GM18505 (cell line): ENCODE results near the gene EBNA1BP2.
"Not testable (repeated sequence)": the region's sequence is repeated elsewhere in the genome, so short reads cannot be mapped to it uniquely, and the experiment has no call there.

Source experiments
- ATAC-seq: cut with Tn5 transposase; IDR thresholded peaks from one replicate; pipeline ENCODE4 v1.9.1; 2021; ENCODE audit not compliant: unreplicated experiment
- POLR2A ChIP-seq: IDR thresholded peaks from 4 replicates; pipeline ENCODE4 v1.6.1; 2011; ENCODE audit warnings: borderline replicate concordance; ENCODE audit not compliant: insufficient read depth, insufficient read length; ENCODE audit errors: extremely low read depth

The EBNA1BP2 gene, protein sequence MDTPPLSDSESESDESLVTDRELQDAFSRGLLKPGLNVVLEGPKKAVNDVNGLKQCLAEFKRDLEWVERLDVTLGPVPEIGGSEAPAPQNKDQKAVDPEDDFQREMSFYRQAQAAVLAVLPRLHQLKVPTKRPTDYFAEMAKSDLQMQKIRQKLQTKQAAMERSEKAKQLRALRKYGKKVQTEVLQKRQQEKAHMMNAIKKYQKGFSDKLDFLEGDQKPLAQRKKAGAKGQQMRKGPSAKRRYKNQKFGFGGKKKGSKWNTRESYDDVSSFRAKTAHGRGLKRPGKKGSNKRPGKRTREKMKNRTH

DNA sequence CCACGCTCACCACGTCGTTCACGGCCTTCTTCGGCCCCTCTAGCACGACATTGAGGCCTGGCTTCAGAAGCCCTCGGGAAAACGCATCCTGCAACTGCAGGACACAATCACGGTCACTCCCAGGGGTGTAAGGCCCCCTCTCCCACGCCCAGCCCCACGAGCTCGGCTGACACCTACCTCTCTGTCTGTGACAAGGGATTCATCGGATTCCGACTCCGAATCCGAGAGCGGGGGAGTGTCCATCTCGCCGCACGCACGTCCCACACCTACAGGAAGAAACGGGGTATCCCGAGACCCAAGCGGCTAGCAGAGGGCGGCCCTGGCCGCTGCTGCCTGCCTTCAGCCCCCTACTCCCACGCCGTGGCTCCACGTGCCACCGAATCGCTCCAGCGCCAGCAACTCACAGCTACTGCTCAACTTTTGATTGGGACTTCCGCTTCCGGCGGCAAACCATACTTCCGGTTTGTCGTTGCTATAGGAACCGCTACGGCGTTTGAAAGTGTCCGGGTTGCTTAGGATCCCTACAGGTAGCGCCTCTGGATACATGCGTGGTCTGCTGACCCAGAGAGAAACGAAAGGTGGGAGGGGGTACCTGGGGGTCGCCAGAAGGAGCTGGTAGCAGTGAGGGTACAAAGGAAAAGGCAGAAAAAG lies at the start of gene EBNA1BP2, which contains the start of gene CFAP57:
Gene EBNA1BP2 (minus strand): TSS at position 415 of the 651 bp plus-strand sequence. CDS start 172 bp downstream, at position 243.
Gene CFAP57 (plus strand): TSS at position 455 of the 651 bp plus-strand sequence. CDS start 424 bp downstream, outside the sequence.
- peak; percentile 76 for ATAC-seq
- peak; percentile 88 for TF ChIP-seq POLR2A

DNA sequence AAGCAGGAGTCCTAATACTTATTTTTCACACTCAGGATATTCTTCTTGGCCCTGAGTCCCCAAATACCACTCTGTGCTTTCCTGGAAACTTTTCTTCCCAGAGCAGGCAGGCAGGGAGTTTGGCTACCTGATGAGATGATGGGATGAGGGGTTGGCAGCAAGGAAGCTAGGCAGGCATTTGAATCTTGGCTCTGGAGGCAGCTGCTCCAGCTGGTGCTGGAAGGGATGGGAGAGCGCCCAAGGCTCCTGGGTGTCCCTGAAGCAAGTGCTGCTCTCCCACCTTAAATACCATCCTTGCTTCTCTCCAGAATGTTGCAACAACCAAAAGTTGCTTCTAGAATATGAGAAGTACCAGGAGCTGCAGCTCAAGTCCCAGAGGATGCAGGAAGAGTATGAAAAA lies 49.7 kb upstream of the EBNA1BP2 start:
- ATAC-seq, result no peak
- no peak for TF ChIP-seq POLR2A

DNA sequence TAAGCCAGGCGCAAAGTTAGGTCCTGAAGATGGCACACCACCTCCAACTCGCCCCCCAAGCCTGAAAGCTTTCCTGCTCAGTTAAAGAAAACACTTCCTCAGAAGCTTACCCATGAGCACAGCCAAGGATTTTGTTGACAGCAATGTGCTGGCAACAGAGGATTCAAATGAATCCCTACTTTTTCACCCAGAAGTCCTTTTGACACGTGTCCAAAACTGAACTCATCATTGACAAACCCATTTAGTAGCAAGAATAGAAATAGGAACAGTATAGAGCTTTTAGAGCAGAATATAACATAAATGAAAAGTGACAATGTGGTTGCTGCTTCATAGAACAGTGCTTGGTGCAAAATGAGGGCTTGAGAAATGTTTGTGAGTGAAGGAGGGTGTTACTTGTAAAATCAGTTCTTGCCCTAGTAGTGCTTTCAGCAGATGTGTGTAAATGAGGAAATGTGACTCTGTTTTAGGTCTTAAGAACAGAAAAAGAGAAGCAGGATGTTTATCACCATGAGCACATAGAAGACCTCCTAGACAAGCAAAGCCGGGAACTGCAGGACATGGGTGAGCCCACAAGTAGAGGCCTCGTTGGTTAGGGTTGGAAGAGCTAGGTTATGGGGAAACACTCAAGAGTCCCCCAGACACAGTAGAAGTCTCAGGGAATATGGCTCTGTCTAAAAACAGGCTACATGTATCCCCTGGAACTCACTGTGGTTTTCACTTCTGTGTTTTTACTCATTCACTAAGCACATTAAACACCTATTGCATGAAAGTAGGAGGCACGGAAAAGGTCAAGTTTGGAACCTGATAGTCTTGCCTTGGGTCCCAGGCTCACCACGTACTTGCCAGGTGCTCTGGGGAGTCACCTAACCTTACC lies 49.1 kb upstream of the EBNA1BP2 start:
- ATAC-seq, result peak; percentile 60

DNA sequence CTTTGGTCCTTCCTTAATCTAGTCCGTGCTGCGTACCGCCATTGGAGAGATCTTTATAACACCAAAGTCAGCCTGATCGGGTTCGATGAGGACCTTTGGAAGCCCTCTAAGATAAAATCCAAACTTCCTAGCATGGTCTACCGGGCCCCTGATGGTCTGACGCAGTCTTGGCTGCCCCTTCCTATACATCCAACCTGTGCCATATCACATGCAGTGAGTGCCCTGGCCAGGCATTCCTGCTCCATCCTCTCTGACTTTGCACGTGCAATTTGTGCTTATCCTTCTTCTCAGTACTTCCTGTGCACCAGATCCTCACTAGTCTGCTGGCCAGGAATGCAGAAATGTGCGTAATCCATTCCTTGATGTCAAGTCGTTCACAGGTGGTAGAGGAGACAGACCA lies 45.7 kb upstream of the EBNA1BP2 start:
- no peak for TF ChIP-seq POLR2A
- ATAC-seq, result no peak

More for the DNA sequence above, 49.1 kb upstream of the EBNA1BP2 start:
- no peak for TF ChIP-seq POLR2A

DNA sequence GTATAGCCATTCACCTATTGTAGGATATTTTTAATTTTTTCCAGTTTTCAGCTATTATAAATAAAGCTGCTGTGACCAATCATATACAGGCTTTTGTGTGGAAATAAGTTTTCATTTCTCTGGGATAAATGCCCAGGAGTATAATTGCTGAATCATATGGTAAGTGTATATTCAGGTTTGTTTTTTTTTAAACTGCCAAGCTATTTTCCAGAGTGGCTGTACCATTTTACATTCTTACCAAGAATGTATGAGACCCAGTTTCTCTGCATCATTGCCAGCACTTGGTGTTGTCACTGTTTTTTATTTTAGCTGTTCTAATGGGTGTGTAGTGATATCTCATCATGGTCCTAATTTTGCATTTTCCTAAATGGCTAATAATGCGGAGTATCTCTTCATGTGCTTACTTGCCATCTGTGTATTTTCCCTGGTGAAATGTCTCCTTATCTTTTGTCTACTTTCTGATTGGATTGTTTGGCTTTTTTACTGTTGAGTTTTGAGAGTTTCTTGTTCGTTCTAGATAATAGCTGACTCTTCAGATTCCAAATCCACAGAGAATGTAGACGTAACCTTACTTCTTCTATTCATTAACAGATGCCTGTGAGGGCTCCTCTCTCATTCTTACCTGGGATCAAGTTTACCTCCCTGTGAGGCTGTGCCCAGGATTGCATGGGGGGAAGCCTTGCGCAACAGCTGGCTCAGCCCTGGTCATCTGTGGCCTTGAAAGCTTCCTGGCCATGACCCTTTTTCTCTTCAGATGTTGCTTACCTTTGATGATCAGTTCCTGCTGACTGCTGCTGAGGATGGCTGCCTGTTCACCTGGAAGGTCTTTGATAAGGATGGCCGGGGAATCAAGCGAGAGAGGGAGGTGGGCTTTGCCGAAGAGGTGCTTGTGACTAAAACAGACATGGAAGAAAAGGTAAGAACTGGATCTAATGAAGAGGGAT lies 42.7 kb upstream of the EBNA1BP2 start:
- ATAC-seq, result no peak

DNA sequence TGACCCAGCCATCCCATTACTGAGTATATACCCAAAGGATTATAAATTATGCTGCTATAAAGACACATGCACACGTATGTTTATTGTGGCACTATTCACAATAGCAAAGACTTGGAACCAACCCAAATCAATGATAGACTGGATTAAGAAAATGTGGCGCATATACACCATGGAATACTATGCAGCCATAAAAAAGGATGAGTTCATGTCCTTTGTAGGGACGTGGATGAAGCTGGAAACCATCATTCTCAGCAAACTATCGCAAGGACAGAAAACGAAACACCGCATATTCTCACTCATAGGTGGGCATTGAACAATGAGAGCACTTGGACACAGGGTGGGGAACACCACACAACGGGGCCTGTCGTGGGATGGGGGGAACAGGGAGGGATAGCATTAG lies 36.2 kb upstream of the EBNA1BP2 start:
- ATAC-seq, result not testable (repeated sequence)

More for the DNA sequence above, 42.7 kb upstream of the EBNA1BP2 start:
- no peak for TF ChIP-seq POLR2A

DNA sequence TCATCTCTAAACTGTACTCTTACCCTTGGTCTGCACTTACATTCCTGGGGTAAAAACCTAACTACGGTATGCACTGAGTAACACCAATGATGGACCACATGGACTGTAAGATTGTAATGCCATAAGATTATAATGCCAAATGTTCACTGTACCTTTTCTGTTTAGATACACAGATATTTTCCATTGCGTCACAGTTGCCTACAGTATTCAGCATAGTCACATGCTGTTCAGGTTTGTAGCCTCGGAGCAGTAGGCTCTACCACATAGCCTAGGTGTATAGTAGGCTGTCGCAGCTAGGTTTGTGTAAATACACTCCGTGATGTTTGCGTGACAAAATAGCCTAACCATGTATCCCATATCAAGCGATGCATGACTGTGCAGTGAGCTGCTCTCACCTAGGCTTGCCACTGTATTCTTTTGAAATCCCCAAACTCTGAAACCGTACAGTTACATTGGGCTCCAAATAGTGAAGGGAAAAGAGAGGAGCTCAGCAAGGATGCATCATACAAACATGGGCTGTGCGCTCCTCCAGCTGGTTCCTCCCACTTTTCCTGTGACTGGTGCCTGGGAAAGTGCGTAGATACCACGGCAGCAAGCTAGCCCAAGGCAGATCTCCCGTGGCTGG lies 35.3 kb upstream of the EBNA1BP2 start:
- no peak for TF ChIP-seq POLR2A

DNA sequence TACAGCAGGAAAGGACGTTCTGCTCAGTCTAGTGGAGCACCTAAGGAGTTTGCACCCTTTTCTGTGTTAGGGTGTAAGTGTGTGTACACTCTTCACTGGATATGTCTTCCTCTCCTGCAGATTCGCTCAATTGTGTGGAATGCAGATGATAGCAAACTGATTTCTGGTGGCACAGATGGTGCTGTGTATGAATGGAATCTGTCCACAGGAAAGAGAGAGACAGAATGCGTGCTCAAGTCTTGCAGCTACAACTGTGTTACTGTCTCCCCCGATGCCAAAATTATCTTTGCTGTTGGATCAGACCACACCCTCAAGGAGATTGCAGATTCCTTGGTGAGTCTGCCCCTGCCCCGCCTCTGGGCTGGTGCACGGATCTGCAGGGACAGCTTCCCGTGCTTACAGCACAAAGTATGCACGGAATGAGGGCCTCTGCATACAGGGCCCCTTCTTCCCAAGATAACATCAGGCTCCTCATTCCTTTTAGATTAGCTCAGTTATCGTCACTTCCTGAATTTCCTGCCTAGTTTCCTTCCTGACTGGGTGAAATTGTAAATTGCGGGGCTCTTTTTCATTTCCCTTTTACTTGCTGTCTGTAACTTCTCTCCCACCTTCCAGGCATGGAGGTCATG lies 34.6 kb upstream of the EBNA1BP2 start:
- TF ChIP-seq POLR2A, result no peak
- ATAC-seq, result no peak

More for the DNA sequence above, 35.3 kb upstream of the EBNA1BP2 start:
- ATAC-seq, result no peak

DNA sequence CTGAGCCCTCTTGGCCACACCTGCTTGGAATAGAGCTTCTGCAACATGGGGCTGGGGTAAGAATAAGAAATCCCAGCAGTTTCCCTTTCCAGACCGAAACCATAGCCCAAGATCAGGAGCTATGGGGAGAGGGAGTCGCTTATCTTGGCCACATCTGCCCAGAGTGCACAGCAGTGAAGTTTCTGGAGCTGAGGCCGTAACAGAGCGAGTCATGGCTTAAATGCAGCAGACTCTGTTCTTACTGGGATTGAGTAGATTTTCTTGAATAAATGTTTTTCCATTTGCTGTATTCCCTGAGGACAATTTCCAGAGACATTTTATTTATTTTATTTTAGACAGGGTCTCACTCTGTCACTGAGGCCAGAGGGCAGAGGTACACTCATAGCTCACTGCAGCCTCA lies 33.6 kb upstream of the EBNA1BP2 start:
- no peak for ATAC-seq
- TF ChIP-seq POLR2A, result no peak

DNA sequence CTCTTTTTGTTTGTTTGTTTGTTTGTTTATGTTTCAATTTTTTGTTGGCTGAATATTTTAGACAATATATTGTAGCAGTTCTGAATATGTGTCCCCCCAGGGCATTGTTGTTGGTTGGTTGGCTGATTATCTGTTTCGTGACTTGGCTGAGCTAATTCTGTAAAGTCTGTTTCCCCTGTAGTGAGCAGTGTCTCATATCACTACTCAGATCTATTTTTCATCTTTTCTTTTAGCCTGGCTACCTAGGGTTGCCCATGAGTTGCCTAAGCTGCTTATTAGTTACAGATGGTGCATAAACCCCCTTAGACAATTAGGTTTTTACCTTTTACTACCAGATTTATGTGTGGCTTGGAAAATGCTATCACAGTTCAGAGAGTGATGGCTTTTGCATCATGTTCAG lies 32.3 kb upstream of the EBNA1BP2 start:
- no peak for TF ChIP-seq POLR2A
- ATAC-seq, result no peak

DNA sequence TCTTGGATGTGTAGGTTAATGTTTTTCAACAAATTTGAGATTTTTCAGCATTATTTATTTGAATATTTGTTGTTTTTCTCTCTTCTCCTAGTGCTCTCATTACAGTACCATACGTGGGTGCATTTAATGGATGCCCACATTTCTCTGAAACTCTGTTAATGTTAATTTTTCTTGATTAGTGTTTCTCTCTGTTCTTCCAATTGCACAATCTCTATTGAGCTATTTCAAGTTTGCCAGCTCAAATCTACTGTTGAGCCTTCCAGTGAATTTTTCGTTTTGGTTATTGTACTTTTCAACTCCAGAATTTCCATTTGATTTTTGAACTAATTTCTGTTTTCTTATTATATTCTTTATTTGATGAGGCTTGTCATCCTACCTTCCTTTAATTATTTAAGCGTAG lies 31.8 kb upstream of the EBNA1BP2 start:
- no peak for TF ChIP-seq POLR2A
- no peak for ATAC-seq
